A549 (cell line): Measurements from ENCODE around the gene ZNF212. TPM values are rescaled to one million over a fixed set of nuclear protein-coding genes. Genes with fewer than 3 reads are reported as not detected.

Experiments used
- ATAC-seq, 2 experiments: fragments of 200-7000 bp in 1 of 2; fragments of >200 bp in 1 of 2; cut with Nextera tagmentation in 1 of 2; cut with Tn5 transposase in 1 of 2; 3 replicates each; pipeline versions ENCODE4 v1.8.0 to v1.9.1; 2018 to 2020; ENCODE audit warnings: mild to moderate bottlenecking in 1 of 2, moderate library complexity in 1 of 2
- CTCF ChIA-PET: fragments of 300-600 bp; sonication (Branson Sonifier 250); formaldehyde crosslinking; extraction: SDS; loops from one replicate; lab custom pipeline; 2021; ENCODE audit warnings: antibody characterized with exemption, inconsistent platforms; lab: Yijun Ruan, JAX
- POLR2A ChIA-PET: fragments of 350-600 bp; formaldehyde crosslinking; extraction: SDS; loops from one replicate; lab custom pipeline; 2021; ENCODE audit warnings: antibody characterized with exemption, inconsistent platforms; lab: Yijun Ruan, JAX
- DNase-seq, 2 experiments: peaks; one replicate each; pipeline versions ENCODE4 v3.0.0 to v3.0.0-alpha.2; 2011 to 2016; ENCODE audit warnings: low read depth in 1 of 2, low spot score in 1 of 2
- FAIRE-seq: peaks from 2 replicates; lab custom pipeline; 2011; peaks lifted over from hg19 to GRCh38; lab: Jason Lieb, UNC
- H3K27ac ChIP-seq, 2 experiments: fragments of >200 bp; sonication (Bioruptor Twin); formaldehyde crosslinking; 3 replicates each; pipeline ENCODE4 v1.5.1; 2016 to 2017
- H3K4me1 ChIP-seq: fragments of >200 bp; sonication (Bioruptor Twin); formaldehyde crosslinking; 3 replicates; pipeline ENCODE4 v1.6.1; 2016
- H3K4me2 ChIP-seq: fragments of >200 bp; sonication (Bioruptor Twin); formaldehyde crosslinking; 3 replicates; pipeline ENCODE4 v1.6.1; 2016
- H3K4me3 ChIP-seq: fragments of >200 bp; sonication (Bioruptor Twin); formaldehyde crosslinking; 3 replicates; pipeline ENCODE4 v1.5.1; 2016
- H3K9me3 ChIP-seq: fragments of >200 bp; sonication (Bioruptor Twin); formaldehyde crosslinking; 3 replicates; pipeline ENCODE4 v1.6.1; 2016
- BHLHE40 ChIP-seq: IDR thresholded peaks from 2 replicates; pipeline ENCODE4 v1.6.1; 2012; ENCODE audit warnings: low read depth, low read length, inconsistent platforms
- EHF ChIP-seq: fragments of 250-450 bp; sonication (Bioruptor Pico); IDR thresholded peaks from 2 replicates; pipeline ENCODE4 v1.5.0; 2020; ENCODE audit warnings: mild to moderate bottlenecking
- ELK1 ChIP-seq: fragments of 150-350 bp; IDR thresholded peaks from 2 replicates; pipeline ENCODE4 v1.6.1; 2014; ENCODE audit warnings: low read depth, mild to moderate bottlenecking, low read length
- ESRRA ChIP-seq: fragments of 150-350 bp; IDR thresholded peaks from 2 replicates; pipeline ENCODE4 v1.6.1; 2014; ENCODE audit warnings: mild to moderate bottlenecking, low read length, borderline replicate concordance
- FOSB ChIP-seq: fragments of 250-450 bp; sonication (Bioruptor Pico); IDR thresholded peaks from 2 replicates; pipeline ENCODE4 v1.5.0; 2020; ENCODE audit warnings: mild to moderate bottlenecking, moderate library complexity
- FOSL2 ChIP-seq, 2 experiments: fragments of 450-650 bp in 1 of 2; fragments of >200 bp in 1 of 2; sonication (Bioruptor Twin) in 1 of 2; formaldehyde crosslinking; IDR thresholded peaks; 2 replicates each; pipeline versions ENCODE4 v1.5.0 to v1.6.1; 2016 to 2020; ENCODE audit warnings: mild to moderate bottlenecking in 1 of 2, moderate library complexity in 1 of 2
- FOXS1 ChIP-seq: fragments of 250-450 bp; sonication (Bioruptor Pico); IDR thresholded peaks from 2 replicates; pipeline ENCODE4 v1.5.0; 2020; ENCODE audit warnings: mild to moderate bottlenecking, moderate library complexity
- HDAC2 ChIP-seq: fragments of 200-600 bp; sonication (generic); IDR thresholded peaks from 2 replicates; pipeline ENCODE4 v1.6.1; 2016
- HEYL ChIP-seq: fragments of 250-450 bp; sonication (Bioruptor Pico); IDR thresholded peaks from 2 replicates; pipeline ENCODE4 v1.8.0; 2021; ENCODE audit warnings: mild to moderate bottlenecking, moderate library complexity
- HMGXB4 ChIP-seq: fragments of 250-450 bp; sonication (Bioruptor Pico); IDR thresholded peaks from 2 replicates; pipeline ENCODE4 v1.5.0; 2021; ENCODE audit warnings: mild to moderate bottlenecking, moderate library complexity, borderline replicate concordance
- KDM1A ChIP-seq: fragments of 200-600 bp; sonication (generic); IDR thresholded peaks from 2 replicates; pipeline ENCODE4 v1.6.1; 2016; ENCODE audit warnings: low read depth, mild to moderate bottlenecking
- MYC ChIP-seq: IDR thresholded peaks from 2 replicates; pipeline ENCODE4 v1.6.1; 2012; ENCODE audit warnings: mild to moderate bottlenecking, inconsistent platforms, low read length, improper control_type of control experiment, borderline replicate concordance
- PBX3 ChIP-seq: IDR thresholded peaks from 2 replicates; pipeline ENCODE4 v1.6.1; 2012
- POLR2A ChIP-seq: IDR thresholded peaks from 2 replicates; pipeline ENCODE4 v1.6.1; 2012; ENCODE audit warnings: mild to moderate bottlenecking, low read length
- RAD21 ChIP-seq, 2 experiments: fragments of >200 bp in 1 of 2; sonication (Bioruptor Twin) in 1 of 2; formaldehyde crosslinking in 1 of 2; IDR thresholded peaks in 1 of 2; conservative IDR thresholded peaks in 1 of 2; 2 replicates in 1 of 2; 3 replicates in 1 of 2; pipeline ENCODE4 v1.6.1; 2012 to 2018; ENCODE audit warnings: inconsistent platforms in 1 of 2
- RFX5 ChIP-seq: fragments of 450-650 bp; IDR thresholded peaks from 2 replicates; pipeline ENCODE4 v1.7.1; 2014; ENCODE audit warnings: antibody characterized with exemption, mild to moderate bottlenecking, moderate library complexity
- SMC3 ChIP-seq: fragments of >200 bp; sonication (Bioruptor Twin); formaldehyde crosslinking; IDR thresholded peaks from 3 replicates; pipeline ENCODE4 v1.6.1; 2018; ENCODE audit warnings: inconsistent platforms
- ZC3H11A ChIP-seq: fragments of 450-650 bp; IDR thresholded peaks from 2 replicates; pipeline ENCODE4 v1.6.1; 2014; ENCODE audit warnings: antibody characterized with exemption, mild to moderate bottlenecking
- ZNF302 ChIP-seq: fragments of 250-450 bp; sonication (Bioruptor Pico); IDR thresholded peaks from 2 replicates; pipeline ENCODE4 v1.9.0; 2021; ENCODE audit warnings: inconsistent platforms, mild to moderate bottlenecking, moderate library complexity
- ZSCAN20 ChIP-seq: fragments of 250-450 bp; sonication (Bioruptor Pico); IDR thresholded peaks from 2 replicates; pipeline ENCODE4 v1.8.0; 2022; ENCODE audit warnings: mild to moderate bottlenecking, moderate library complexity
- WGBS: methylation state at CpG from one replicate; pipeline ENCODE4 v1.1.6; 2017; ENCODE audit errors: missing lambda C conversion rate; 5-methylcytosine and 5-hydroxymethylcytosine counted together
- polyA plus RNA-seq, 4 experiments: library from polyadenylated mRNA; depleted of rRNA in 3 of 4; stranded (reverse); fragments of >200 nt; fragmentation: RNase III in 1 of 4; extraction: RNeasy Plus Mini Kit Qiagen cat#74134 plus additional on column Dnase treatment in 1 of 4; gene quantifications; 2 replicates in 3 of 4; 3 replicates in 1 of 4; pipeline ENCODE4 v1.2.3, GENCODE V29; 2011 to 2017

ZNF212 gene
- polyA plus RNA-seq, 2 of the 4 experiments (the other 2 are of a cell fraction) = 5.5 to 7.9 TPM

- H3K9me3 ChIP-seq = no peaks in the 10 kb centered on the region
- TF ChIP-seq ZSCAN20 (CRISPR knock-in tag) (no peak), PBX3 (no peak)
- no peaks in the 10 kb centered on the region for H3K4me1 ChIP-seq
- ChIA-PET CTCF (interaction anchor here (1.4 to 2.5 kb wide), 2 partner anchors 107 to 189 kb away, joined by 3 to 6 read pairs; partner anchors contain the start of gene ZNF398), POLR2A (no interaction called here)
- DNase-seq (no peak), ATAC-seq (no peak), FAIRE-seq (no peak)
- WGBS = 95% methylated on average over 10 of the region's 16 CpGs
- no peak overlapping the region for H3K27ac ChIP-seq
- H3K4me2 ChIP-seq = no peak overlapping the region
- no peak overlapping the region for H3K4me3 ChIP-seq
These were observed 14.9 kb downstream of the ZNF212 start for GRCh38 chr7:149254181-149254858.

GRCh38 chr7:149255174-149255573 is 15.7 kb downstream of the ZNF212 start:
- Histone ChIP-seq H3K4me3 (no peak overlapping the region), H3K9me3 (no peaks in the 10 kb centered on the region), H3K27ac (no peak overlapping the region), H3K4me1 (no peaks in the 10 kb centered on the region), H3K4me2 (no peak overlapping the region)
- no peak for TF ChIP-seq FOSL2 (IDR thresholded peaks at IDR 0.05)
- TF ChIP-seq FOSL2 (CRISPR knock-in tag; IDR thresholded peaks at IDR 0.05) = no peak
- no peak for TF ChIP-seq ZNF302 (CRISPR knock-in tag)
- no peak for TF ChIP-seq POLR2A
- no peak for ATAC-seq
- ChIA-PET CTCF (no interaction called here), POLR2A (no interaction called here)
- no peak for FAIRE-seq
- DNase-seq = no peak
- WGBS = 91% methylated on average over 5 of the region's 5 CpGs

GRCh38 chr7:149256568-149256967 is 17.1 kb downstream of the ZNF212 start:
- Histone ChIP-seq H3K4me2 (no peak overlapping the region), H3K27ac (no peak overlapping the region), H3K4me1 (no peaks in the 10 kb centered on the region), H3K9me3 (no peaks in the 10 kb centered on the region), H3K4me3 (no peak overlapping the region)
- ChIA-PET POLR2A (no interaction called here), CTCF (interaction anchor here (2.3 kb wide), 1 partner anchor 110 kb away, joined by 8 read pairs; the partner anchor contains the start of gene ZNF398)
- DNase-seq (no peak), ATAC-seq (no peak), FAIRE-seq (no peak)
- TF ChIP-seq MYC = no peak
- no peak for TF ChIP-seq RFX5
- TF ChIP-seq EHF (CRISPR knock-in tag) = no peak
- no peak for TF ChIP-seq ZNF302 (CRISPR knock-in tag)
- TF ChIP-seq ZC3H11A = no peak
- TF ChIP-seq HEYL (CRISPR knock-in tag) = no peak
- TF ChIP-seq RAD21 (conservative IDR thresholded peaks at IDR 0.05 in 1 of 2, IDR thresholded peaks at IDR 0.05 in 1 of 2) = no peak
- TF ChIP-seq ZSCAN20 (CRISPR knock-in tag) = no peak
- no peak for TF ChIP-seq FOXS1 (CRISPR knock-in tag)
- TF ChIP-seq BHLHE40 = no peak
- no peak for TF ChIP-seq ELK1
- no peak for TF ChIP-seq PBX3
- TF ChIP-seq KDM1A = no peak
- no peak for TF ChIP-seq FOSB
- no peak for TF ChIP-seq SMC3
- no peak for TF ChIP-seq HMGXB4 (CRISPR knock-in tag)
- TF ChIP-seq HDAC2 = no peak
- TF ChIP-seq ESRRA = no peak
- WGBS = 79% methylated on average over 4 of the region's 4 CpGs
